HL-60 (cell line): ENCODE results near the gene FAM107B.
"Not testable (repeated sequence)": the region's sequence is repeated elsewhere in the genome, so short reads cannot be mapped to it uniquely, and the experiment has no call there.

Experiments
- DNase-seq, 2 experiments: peaks; one replicate each; pipeline ENCODE4 v3.0.0-alpha.2; 2010 to 2020; ENCODE audit warnings: low read depth in 1 of 2, low spot score in 1 of 2
- H3K27ac ChIP-seq: fragments of 250-450 bp; sonication (Bioruptor Pico); replicated peaks from 2 replicates; pipeline ENCODE4 v1.5.1; 2020; ENCODE audit warnings: mild to moderate bottlenecking, moderate library complexity
- H3K27me3 ChIP-seq: fragments of 250-450 bp; sonication (Bioruptor Pico); 2 replicates; pipeline ENCODE4 v1.5.1; 2021; ENCODE audit warnings: mild to moderate bottlenecking, moderate library complexity; ENCODE audit not compliant: insufficient read depth, poor library complexity, severe bottlenecking
- H3K4me3 ChIP-seq: replicated peaks from 2 replicates; pipeline ENCODE4 v1.5.1; 2011; ENCODE audit warnings: mild to moderate bottlenecking, control low read depth, low read length; ENCODE audit not compliant: insufficient read depth
- CTCF ChIP-seq: IDR thresholded peaks from one replicate; pipeline ENCODE4 v1.5.1; 2011; ENCODE audit warnings: low read length, control low read depth, inconsistent platforms; ENCODE audit not compliant: insufficient read depth
- GABPA ChIP-seq: IDR thresholded peaks from 2 replicates; pipeline ENCODE4 v1.6.1; 2012; ENCODE audit warnings: low read depth
- POLR2AphosphoS5 ChIP-seq: IDR thresholded peaks from 2 replicates; pipeline ENCODE4 v1.6.1; 2012; ENCODE audit warnings: low read depth
- REST ChIP-seq: IDR thresholded peaks from 2 replicates; pipeline ENCODE4 v1.6.1; 2012; ENCODE audit warnings: low read depth; ENCODE audit not compliant: insufficient replicate concordance
- SPI1 ChIP-seq: IDR thresholded peaks from 2 replicates; pipeline ENCODE4 v1.6.1; 2012; ENCODE audit warnings: low read depth, mild to moderate bottlenecking, borderline replicate concordance

Gene FAM107B

GRCh38 chr10:14821635-14822375, 47.1 kb upstream of the FAM107B start:
- no peak overlapping the region; the same call in 1 of the 2 replicates for H3K27ac ChIP-seq
- no peak overlapping the region for H3K4me3 ChIP-seq
- DNase-seq = no peak
- H3K27me3 ChIP-seq = no peaks in the 10 kb centered on the region
- TF ChIP-seq GABPA = no peak
- no peak for TF ChIP-seq REST
- TF ChIP-seq CTCF = no peak
- no peak for TF ChIP-seq SPI1

- TF ChIP-seq CTCF (no peak), SPI1 (peak; percentile 55; the same call in 1 of the 2 replicates)
- no peak overlapping the region for H3K4me3 ChIP-seq
- DNase-seq = peak in 1 of 2 experiments; percentile 58
- H3K27me3 ChIP-seq = no peaks in the 10 kb centered on the region
- peak overlapping the region; percentile 46 for H3K27ac ChIP-seq
These were observed 46.1 kb upstream of the FAM107B start for GRCh38 chr10:14820775-14821154.

- TF ChIP-seq POLR2AphosphoS5 = no peak
- TF ChIP-seq GABPA = no peak
- TF ChIP-seq SPI1 = no peak
- no peak for TF ChIP-seq REST
- TF ChIP-seq CTCF = no peak
- Histone ChIP-seq H3K27ac (peak overlapping the region; percentile 46; the same call in 1 of the 2 replicates), H3K4me3 (no peak overlapping the region), H3K27me3 (no peaks in the 10 kb centered on the region)
- no peak for DNase-seq
These were observed 45.5 kb upstream of the FAM107B start for GRCh38 chr10:14820010-14820774.

- H3K27me3 ChIP-seq = not testable (repeated sequence)
These were observed 42.0 kb upstream of the FAM107B start for GRCh38 chr10:14816717-14817116.

More at GRCh38 chr10:14816717-14817116, 42.0 kb upstream of the FAM107B start:
- DNase-seq, H3K27ac ChIP-seq, H3K4me3 ChIP-seq: not testable (repeated sequence)
